RWPE1 (cell line): ENCODE measurements around the gene SBNO2.
"Not testable (repeated sequence)": the region's sequence is repeated elsewhere in the genome, so short reads cannot be mapped to it uniquely, and the experiment has no call there.

Experiments used
- CTCF ChIA-PET: fragments of 350-600 bp; sonication (Branson Sonifier 250); formaldehyde crosslinking; extraction: SDS; loops from one replicate; lab custom pipeline; 2021; lab: Yijun Ruan, JAX
- POLR2A ChIA-PET: fragments of 400-600 bp; formaldehyde crosslinking; extraction: SDS; loops from one replicate; lab custom pipeline; 2020; ENCODE audit warnings: antibody characterized with exemption; ENCODE audit not compliant: low non-redundant PET; lab: Yijun Ruan, JAX
- DNase-seq: peaks from one replicate; pipeline ENCODE4 v3.0.0; 2012; ENCODE audit warnings: low spot score
- H3K27ac ChIP-seq: fragments of 450-650 bp; 2 replicates; pipeline ENCODE4 v1.5.1; 2017
- TF ChIP-seq, protein P1 (sequence below): fragments of 450-650 bp; conservative IDR thresholded peaks from 2 replicates; pipeline ENCODE4 v1.5.1; 2017; ENCODE audit warnings: low read depth, mild to moderate bottlenecking

Gene SBNO2

GRCh38 chr19:1121395-1121794 is 52.7 kb downstream of the SBNO2 start:
- ChIA-PET CTCF (interaction anchor here (1.2 kb wide), 1 partner anchor 8 kb away, joined by 3 read pairs; no protein-coding TSS in a partner anchor), POLR2A (no interaction called here)
- no peak for DNase-seq
- H3K27ac ChIP-seq: peak overlapping the region; percentile 93
- TF ChIP-seq, protein P1, sequence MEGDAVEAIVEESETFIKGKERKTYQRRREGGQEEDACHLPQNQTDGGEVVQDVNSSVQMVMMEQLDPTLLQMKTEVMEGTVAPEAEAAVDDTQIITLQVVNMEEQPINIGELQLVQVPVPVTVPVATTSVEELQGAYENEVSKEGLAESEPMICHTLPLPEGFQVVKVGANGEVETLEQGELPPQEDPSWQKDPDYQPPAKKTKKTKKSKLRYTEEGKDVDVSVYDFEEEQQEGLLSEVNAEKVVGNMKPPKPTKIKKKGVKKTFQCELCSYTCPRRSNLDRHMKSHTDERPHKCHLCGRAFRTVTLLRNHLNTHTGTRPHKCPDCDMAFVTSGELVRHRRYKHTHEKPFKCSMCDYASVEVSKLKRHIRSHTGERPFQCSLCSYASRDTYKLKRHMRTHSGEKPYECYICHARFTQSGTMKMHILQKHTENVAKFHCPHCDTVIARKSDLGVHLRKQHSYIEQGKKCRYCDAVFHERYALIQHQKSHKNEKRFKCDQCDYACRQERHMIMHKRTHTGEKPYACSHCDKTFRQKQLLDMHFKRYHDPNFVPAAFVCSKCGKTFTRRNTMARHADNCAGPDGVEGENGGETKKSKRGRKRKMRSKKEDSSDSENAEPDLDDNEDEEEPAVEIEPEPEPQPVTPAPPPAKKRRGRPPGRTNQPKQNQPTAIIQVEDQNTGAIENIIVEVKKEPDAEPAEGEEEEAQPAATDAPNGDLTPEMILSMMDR: no peak

- DNase-seq: no peak
- POLR2A ChIA-PET: no interaction called here
- CTCF ChIA-PET: no interaction called here
- peak overlapping the region; percentile 100 for H3K27ac ChIP-seq
- TF ChIP-seq, protein P1: no peak
Measured at GRCh38 chr19:1119475-1120217, 54.4 kb downstream of the SBNO2 start.

GRCh38 chr19:1118999-1119398 is 55.1 kb downstream of the SBNO2 start:
- POLR2A ChIA-PET: no interaction called here
- DNase-seq: no peak
- peak overlapping the region; percentile 100 for H3K27ac ChIP-seq
- CTCF ChIA-PET: no interaction called here
- TF ChIP-seq, protein P1: no peak

- ChIA-PET POLR2A (no interaction called here), CTCF (no interaction called here)
Measured at GRCh38 chr19:1117654-1118053, 56.4 kb downstream of the SBNO2 start.

GRCh38 chr19:1116726-1117581 is 57.1 kb downstream of the SBNO2 start:
- TF ChIP-seq, protein P1: no peak
- POLR2A ChIA-PET: no interaction called here
- no peak for DNase-seq
- CTCF ChIA-PET: interaction anchor here (0.6 kb wide), 1 partner anchor 101 kb away, joined by 3 read pairs; no protein-coding TSS in a partner anchor
- H3K27ac ChIP-seq: peak overlapping the region; percentile 100

More at GRCh38 chr19:1117654-1118053, 56.4 kb downstream of the SBNO2 start:
- DNase-seq: no peak
- peak overlapping the region; percentile 100 for H3K27ac ChIP-seq
- TF ChIP-seq, protein P1: no peak

GRCh38 chr19:1115646-1116420 is 58.2 kb downstream of the SBNO2 start:
- no peak for DNase-seq
- TF ChIP-seq, protein P1: no peak
- peak overlapping the region; percentile 100 for H3K27ac ChIP-seq
- POLR2A ChIA-PET: no interaction called here
- CTCF ChIA-PET: no interaction called here

DNA sequence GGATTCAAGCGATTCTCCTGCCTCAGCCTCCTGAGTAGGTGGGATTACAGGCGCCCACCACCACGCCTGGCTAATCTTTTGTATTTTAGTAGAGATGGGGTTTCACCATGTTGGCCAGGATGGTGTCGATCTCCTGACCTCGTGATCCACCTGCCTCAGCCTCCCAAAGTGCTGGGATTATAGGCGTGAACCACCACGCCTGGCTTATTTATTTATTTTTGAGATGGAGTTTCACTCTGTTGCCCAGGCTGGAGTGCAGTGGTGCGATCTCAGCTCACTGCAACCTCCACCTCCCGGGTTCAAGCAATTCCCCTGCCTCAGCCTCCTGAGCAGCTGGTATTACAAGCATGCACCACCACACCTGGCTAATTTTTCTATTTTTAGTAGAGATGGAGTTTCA is 59.3 kb downstream of the SBNO2 start:
- POLR2A ChIA-PET, DNase-seq: not testable (repeated sequence)
- CTCF ChIA-PET: interaction anchor here (2.2 kb wide), 1 partner anchor 79 kb away, joined by 22 read pairs; no protein-coding TSS in a partner anchor
- H3K27ac ChIP-seq: peak overlapping the region; percentile 100
